Activated naive CD8-positive, alpha-beta T cell treated with anti-CD3 and anti-CD28 coated beads, Interleukin-2, amount 50 U/mL, for 16 hours (primary cell): ENCODE measurements around the gene DDX59.
"Not testable (repeated sequence)": the region's sequence is repeated elsewhere in the genome, so short reads cannot be mapped to it uniquely, and the experiment has no call there.

Experiments used
- DNase-seq: peaks from one replicate; pipeline ENCODE4 v3.0.0-alpha.2; 2020; ENCODE audit warnings: low read depth, low spot score

The DDX59 gene

GRCh38 chr1:200670242-200671118, 773 bp upstream of the DDX59 start:
- no peak for DNase-seq

GRCh38 chr1:200668514-200669313, 993 bp downstream of the DDX59 start:
- DNase-seq = no peak

- DNase-seq = no peak
Observed at GRCh38 chr1:200666309-200666708, 3.4 kb downstream of the DDX59 start.

GRCh38 chr1:200665861-200666260, 3.8 kb downstream of the DDX59 start:
- DNase-seq = no peak

- no peak for DNase-seq
Observed at GRCh38 chr1:200660719-200661118, 9.0 kb downstream of the DDX59 start.

- DNase-seq = no peak
Observed at GRCh38 chr1:200659269-200659668, 10.4 kb downstream of the DDX59 start.

- no peak for DNase-seq
Observed at GRCh38 chr1:200658037-200658818, 11.5 kb downstream of the DDX59 start.

- DNase-seq = no peak
Observed at GRCh38 chr1:200654660-200655059, 15.0 kb downstream of the DDX59 start.

- DNase-seq = no peak
Observed at GRCh38 chr1:200653022-200653462, 16.7 kb downstream of the DDX59 start.

GRCh38 chr1:200652378-200652777, 17.3 kb downstream of the DDX59 start:
- DNase-seq = no peak

GRCh38 chr1:200646515-200646914, 23.2 kb downstream of the DDX59 start:
- DNase-seq = no peak

- DNase-seq = no peak
Observed at GRCh38 chr1:200644021-200644420, 25.7 kb downstream of the DDX59 start.

GRCh38 chr1:200642481-200642880, 27.2 kb downstream of the DDX59 start:
- no peak for DNase-seq

GRCh38 chr1:200640963-200641401, 28.7 kb downstream of the DDX59 start:
- DNase-seq = no peak

- DNase-seq = no peak
Observed at GRCh38 chr1:200640373-200640962, 29.2 kb downstream of the DDX59 start.

- no peak for DNase-seq
Observed at GRCh38 chr1:200638073-200638472, 31.6 kb downstream of the DDX59 start.

- no peak for DNase-seq
Observed at GRCh38 chr1:200636681-200637080, 33.0 kb downstream of the DDX59 start.

GRCh38 chr1:200634261-200635122, 35.2 kb downstream of the DDX59 start:
- no peak for DNase-seq

- no peak for DNase-seq
Observed at GRCh38 chr1:200631375-200631774, 38.3 kb downstream of the DDX59 start.

- DNase-seq = not testable (repeated sequence)
Observed at GRCh38 chr1:200630515-200630899, 39.2 kb downstream of the DDX59 start.
